Tibial nerve (tissue), 4 donors: ENCODE data around the gene PSEN2.

ENCODE experiments used
- EP300 ChIP-seq, 2 donors: sonication (generic); formaldehyde crosslinking; IDR thresholded peaks; one replicate each; pipeline ENCODE4 v1.6.1; 2017; ENCODE audit warnings: antibody characterized with exemption in 2 of 2, mild to moderate bottlenecking in 1 of 2
- POLR2A ChIP-seq, 2 donors: fragments of 450-650 bp; IDR thresholded peaks; one replicate each; pipeline ENCODE4 v1.6.1; 2017; ENCODE audit warnings: antibody characterized with exemption in 2 of 2, mild to moderate bottlenecking in 2 of 2, moderate library complexity in 2 of 2
- TF ChIP-seq, protein P1 (sequence below), 5 experiments: fragments of 200-600 bp in 3 of 5; fragments of 450-650 bp in 2 of 5; sonication (generic) in 3 of 5; IDR thresholded peaks; one replicate each; pipeline ENCODE4 v1.5.1; 2016 to 2019; ENCODE audit warnings: antibody characterized with exemption in 5 of 5, mild to moderate bottlenecking in 3 of 5, moderate library complexity in 2 of 5

DNA sequence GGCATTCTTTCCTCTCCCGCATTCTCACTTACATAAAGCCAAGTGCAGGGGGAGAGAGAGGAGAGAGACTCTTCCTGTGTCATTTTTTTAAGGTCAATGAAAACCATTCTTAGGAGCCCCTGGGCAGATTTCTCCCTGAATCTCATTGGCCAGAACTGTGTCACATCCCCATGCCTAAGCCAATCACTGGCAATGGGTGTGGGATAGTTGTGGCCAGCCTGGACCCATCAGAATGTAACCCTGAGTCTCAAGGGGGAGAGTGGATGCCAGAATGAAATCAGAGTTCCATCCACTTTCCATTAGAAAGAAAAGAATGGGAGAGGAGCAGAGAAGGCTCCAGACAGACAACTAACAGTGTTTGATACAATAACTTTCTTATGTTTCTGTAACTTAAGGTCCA lies 38.5 kb downstream of the PSEN2 start:
- TF ChIP-seq, protein P1, sequence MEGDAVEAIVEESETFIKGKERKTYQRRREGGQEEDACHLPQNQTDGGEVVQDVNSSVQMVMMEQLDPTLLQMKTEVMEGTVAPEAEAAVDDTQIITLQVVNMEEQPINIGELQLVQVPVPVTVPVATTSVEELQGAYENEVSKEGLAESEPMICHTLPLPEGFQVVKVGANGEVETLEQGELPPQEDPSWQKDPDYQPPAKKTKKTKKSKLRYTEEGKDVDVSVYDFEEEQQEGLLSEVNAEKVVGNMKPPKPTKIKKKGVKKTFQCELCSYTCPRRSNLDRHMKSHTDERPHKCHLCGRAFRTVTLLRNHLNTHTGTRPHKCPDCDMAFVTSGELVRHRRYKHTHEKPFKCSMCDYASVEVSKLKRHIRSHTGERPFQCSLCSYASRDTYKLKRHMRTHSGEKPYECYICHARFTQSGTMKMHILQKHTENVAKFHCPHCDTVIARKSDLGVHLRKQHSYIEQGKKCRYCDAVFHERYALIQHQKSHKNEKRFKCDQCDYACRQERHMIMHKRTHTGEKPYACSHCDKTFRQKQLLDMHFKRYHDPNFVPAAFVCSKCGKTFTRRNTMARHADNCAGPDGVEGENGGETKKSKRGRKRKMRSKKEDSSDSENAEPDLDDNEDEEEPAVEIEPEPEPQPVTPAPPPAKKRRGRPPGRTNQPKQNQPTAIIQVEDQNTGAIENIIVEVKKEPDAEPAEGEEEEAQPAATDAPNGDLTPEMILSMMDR (IDR thresholded peaks at IDR 0.05), result no peak
- TF ChIP-seq EP300 (IDR thresholded peaks at IDR 0.05), result no peak
- TF ChIP-seq POLR2A (IDR thresholded peaks at IDR 0.05), result no peak
